ENCODE data around the gene LHX6. TPM values are rescaled to one million over a fixed set of nuclear protein-coding genes. Genes with fewer than 3 reads are reported as not detected.

Gene LHX6
- polyA plus RNA-seq, 4 donors: 3.8 to 5.0 (median 3.9) TPM

DNA sequence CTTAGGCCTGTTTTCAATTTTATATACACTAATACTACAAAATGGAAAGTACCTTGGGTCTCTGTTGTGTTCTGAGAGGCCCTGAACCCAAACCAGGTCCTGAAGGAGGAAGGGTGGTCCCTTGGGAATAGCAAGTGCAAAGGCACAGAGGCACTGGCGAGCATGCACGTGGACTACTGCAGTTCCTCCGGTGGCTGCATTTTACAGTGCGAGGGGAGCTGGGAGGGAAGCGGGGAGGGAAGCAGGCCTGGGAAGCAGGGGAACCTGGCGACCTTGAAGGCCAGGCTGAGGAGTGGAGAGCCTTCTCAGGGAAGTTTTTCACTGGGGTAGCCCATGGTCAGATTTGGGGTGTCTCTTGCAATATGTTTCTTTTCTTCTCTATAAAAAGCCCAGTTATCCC is 35.1 kb downstream of the LHX6 start:
- no peak for DNase-seq (ENCODE audit: low read depth in 4 of 4, low spot score in 3 of 4)

DNA sequence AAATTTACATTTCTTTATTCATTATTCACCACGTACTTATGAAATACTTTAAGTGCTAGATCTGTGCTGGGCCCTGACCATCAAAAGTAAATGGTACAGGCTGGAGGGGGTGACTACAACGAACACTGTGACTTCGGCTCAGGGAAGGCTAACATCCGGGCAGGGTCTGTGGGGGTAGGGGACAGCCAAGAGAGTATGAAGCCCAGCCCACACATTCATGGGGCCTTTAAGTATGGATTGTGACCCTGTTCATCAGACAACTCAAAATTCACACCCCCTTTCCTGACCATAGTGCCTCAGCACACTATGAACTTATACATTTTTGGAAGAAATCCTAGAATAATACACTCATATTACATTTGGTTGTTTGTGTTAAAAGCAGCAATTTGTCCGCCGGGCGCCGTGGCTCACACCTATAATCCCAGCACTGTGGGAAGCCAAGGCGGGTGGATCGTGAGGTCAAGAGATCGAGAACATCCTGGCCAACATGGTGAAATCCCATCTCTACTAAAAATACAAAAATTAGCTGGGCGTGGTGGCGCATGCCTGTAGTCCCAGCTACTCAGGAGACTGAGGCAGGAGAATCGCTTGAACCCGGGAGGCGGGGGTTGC is 35.7 kb downstream of the LHX6 start:
- no peak for DNase-seq (ENCODE audit: low read depth in 4 of 4, low spot score in 3 of 4)

DNA sequence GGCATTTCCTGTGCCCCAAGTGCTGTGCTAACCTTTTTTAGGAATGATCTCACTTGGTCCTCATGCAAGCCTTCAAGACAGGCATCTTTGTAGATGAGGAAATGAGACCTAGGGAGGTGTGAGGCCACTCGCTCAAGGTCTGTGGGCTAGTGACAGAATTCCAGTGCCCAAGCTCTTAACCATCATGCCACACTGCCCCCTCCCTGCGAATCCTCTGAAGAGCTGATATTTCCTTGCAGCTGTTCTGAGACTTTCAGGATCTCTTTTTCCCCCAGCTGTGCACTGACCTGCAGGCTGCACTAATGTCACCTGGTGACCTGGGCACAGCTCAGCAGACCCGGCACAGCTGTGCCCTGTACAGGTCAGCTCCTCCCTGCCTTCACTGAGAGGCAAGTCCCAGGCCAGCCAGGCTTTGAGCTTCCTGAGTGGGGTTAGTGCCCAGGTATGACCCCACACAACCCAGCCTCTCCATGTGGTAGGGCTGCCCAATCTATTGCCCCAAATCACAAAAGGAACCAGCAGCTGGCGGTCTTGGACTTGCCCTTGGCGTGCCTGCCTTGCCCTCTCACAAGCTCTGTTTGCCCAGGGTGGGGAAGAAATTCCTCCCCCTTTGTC is 36.4 kb downstream of the LHX6 start:
- no peak for DNase-seq (ENCODE audit: low read depth in 4 of 4, low spot score in 3 of 4)

DNA sequence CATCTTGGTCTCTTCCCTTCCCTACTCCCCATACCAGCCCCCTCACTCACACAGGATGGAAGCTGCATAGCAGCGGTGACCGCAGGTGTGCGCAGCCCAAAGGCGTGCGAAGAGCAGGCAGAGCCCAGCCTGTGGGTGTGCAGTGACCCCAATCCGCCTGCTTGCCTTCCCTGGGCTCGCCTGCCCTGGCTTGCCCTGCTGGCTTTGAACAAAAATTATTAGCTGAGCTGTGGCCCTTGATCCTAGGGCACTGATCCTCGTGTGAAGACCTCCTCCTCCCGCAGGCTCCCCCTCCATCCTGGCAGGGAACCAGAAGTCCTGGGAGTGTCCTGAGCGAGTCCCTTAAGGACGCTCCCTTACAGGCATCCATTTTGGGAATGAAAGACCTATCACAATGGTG is 37.2 kb downstream of the LHX6 start:
- DNase-seq (ENCODE audit: low read depth in 4 of 4, low spot score in 3 of 4): no peak

DNA sequence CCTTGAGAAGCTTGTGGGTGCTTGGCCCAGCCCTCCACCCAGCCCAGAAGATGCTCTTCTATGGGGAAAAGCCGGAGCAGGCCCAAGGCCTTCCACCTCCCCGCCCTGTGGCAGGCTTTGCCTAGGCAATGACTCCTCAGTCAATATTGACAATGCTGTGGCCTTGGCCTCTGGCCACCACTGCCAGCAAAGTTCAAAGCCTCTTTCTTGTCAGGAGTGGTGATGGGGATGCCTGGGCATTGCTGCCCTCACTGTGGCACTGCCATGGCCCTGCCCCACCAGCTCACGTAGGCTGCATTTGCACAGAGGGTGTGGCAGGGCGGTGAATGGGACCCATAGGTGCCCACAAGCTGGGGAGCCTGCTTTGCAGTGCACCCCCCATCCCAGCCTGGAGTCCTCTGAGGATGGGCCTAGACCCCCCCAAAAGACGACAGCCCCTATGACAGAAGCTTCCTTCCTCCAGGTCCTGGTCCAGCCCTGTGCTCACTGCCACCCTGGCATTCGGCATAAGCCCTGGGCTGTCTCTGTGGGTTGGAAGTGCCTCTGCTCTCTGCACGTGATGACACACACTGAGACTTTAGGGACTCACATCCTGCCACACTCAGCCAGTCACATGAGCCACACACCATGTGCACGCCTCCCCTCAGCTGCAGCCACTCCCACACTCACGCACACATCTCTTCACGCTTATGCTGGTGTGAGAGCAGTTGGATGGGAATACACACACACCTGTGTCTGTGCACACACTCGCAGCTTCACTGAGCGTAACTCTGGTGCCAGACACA is 38.0 kb downstream of the LHX6 start:
- DNase-seq (ENCODE audit: low read depth in 4 of 4, low spot score in 3 of 4): no peak

DNA sequence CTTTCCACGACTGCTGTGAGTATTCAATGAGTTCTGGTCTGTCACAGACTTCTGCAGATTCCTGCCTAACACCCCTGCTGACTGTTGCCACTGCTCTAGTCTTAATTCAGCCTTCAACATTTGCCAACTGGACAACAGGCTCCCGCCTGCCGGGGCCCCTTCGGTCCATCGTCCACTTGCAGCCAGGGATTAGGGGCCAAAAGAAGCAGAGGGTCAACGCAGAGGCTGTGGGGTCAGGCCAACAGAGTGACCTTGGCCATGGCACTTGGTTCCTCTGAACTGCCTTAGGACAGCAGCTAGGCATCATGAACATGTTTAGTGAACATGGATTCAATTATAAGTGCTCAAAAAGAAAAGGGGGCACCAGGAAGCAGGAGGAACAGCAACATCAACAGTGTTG is 40.4 kb downstream of the LHX6 start:
- DNase-seq (ENCODE audit: low read depth in 4 of 4, low spot score in 3 of 4): no peak

DNA sequence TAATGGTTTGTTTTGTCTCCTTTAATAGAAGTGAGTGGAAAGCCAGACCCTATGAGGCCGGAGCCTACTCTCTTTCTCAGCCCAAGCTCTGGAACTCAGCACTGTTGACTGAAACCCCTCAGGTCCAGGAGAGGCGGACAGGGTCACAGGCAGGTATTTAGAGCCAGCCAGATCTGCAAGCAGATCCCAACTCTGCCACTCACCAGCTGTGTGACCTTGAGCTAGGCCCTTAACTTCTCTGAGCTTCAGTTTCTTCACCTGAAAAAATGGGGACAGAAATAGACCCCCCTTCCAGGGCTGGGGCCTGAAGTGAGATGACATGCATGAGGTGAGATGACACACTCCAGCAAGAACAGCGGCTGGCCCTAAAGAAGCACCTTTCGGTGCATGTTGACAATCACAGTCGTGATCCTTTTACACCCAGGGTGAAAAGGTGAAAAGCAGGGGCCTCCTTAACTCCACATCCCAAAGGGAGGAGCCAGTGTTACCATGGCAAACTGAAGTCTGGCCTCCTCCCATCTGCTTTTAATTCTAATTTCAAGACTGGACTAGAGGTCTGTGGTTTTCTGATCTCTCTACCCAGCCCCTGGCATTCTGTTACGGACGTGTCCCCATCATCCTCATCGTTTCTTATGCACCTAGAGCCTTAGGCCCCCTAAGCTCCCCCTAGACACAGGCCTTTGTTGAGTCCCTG is 41.8 kb downstream of the LHX6 start:
- DNase-seq (ENCODE audit: low read depth in 4 of 4, low spot score in 3 of 4): no peak

DNA sequence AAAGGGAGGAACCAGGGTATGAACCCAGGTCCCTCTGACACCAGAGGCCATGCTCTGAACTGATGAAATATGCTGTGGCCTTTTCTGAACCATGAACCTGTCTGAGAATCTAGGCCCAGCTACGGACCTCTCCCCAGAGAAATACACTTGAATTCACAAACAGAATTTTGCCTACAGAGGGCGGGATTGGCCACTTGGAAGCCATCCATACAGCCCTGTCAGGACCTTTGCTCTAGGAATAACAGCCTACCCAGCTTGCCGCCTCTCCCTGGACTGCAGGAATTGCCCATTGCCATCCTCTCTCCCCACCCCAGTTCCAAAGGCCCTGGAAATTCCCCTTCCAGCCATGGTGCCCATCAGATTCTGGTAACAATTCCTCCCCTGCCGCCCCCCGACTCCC is 42.5 kb downstream of the LHX6 start:
- DNase-seq (ENCODE audit: low read depth in 4 of 4, low spot score in 3 of 4): no peak

DNA sequence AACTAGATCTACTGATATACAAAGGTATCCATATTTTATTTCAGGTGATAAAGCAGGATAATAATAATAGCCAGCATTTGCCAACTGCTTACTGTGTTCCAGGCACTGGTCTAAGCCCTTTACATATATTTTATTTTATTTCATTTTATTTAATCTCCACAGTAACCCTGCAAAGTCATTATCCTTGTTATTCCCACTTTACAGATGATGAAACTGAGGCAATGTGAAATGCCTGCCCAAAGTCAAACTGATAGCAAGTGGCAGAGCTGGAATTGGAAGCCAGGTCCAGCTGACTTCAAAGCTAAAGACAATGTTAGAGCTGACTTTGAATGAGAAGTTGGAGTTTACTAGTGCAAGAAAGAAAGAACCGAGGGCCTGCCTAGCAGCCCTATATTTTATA is 44.2 kb downstream of the LHX6 start:
- DNase-seq (ENCODE audit: low read depth in 4 of 4, low spot score in 3 of 4): no peak

DNA sequence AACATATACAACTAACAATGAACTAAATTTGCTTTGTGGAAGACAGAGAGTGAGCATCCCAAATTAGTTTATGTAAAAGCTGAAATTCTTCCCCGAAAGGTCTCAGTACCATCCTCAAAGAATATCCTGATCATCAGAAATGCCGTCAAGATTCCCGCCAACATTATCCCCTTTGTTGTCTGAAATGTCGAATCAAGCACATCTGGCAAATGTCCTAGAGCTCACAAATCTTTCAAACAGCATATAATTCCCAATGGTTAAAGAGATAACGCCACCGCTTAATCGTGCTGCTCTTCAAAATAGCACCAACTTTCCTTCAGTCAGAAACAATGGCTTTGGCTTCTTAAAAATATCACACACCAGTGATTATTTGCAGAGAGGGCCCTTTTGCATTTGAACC is 45.3 kb downstream of the LHX6 start:
- no peak for DNase-seq (ENCODE audit: low read depth in 4 of 4, low spot score in 3 of 4)

DNA sequence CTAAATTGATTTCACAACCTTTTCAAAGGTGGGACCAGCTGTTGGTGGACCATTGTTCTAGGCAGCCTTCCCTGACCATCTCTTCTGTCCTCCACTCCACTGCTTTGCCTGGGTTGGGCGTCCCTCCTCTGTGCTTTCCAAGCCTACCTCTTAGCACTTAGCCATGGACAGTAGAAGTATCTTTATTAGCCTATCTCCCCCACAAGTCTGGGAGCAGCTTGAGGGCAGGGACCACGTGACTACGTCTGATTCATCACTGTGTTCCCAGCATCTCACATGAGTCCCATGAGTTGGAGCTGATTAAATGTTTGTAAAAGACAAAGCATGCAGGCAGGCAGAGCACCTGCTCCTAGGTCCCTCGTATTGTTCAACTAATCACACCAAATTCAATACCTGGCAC is 48.1 kb downstream of the LHX6 start:
- DNase-seq (ENCODE audit: low read depth in 4 of 4, low spot score in 3 of 4): no peak

DNA sequence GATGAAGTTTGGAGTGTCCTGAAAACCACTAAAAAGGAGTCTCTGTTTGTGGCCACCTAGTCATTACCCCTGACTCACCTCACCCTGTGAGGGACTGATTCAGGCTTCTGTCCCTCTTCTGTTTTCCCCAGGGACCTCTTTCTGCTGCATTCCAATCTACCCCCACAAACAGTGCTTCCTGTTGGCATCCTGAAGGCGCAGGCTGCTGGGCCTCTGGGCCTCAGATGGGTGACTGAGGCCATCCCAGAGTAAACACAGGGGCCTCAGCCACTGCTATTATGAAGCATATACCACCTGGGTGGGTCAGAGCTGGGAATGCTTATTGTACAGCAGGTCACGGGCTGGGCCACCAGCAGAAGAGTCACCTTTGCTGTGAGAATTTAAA is 49.1 kb downstream of the LHX6 start:
- DNase-seq (ENCODE audit: low read depth in 4 of 4, low spot score in 3 of 4): no peak

DNA sequence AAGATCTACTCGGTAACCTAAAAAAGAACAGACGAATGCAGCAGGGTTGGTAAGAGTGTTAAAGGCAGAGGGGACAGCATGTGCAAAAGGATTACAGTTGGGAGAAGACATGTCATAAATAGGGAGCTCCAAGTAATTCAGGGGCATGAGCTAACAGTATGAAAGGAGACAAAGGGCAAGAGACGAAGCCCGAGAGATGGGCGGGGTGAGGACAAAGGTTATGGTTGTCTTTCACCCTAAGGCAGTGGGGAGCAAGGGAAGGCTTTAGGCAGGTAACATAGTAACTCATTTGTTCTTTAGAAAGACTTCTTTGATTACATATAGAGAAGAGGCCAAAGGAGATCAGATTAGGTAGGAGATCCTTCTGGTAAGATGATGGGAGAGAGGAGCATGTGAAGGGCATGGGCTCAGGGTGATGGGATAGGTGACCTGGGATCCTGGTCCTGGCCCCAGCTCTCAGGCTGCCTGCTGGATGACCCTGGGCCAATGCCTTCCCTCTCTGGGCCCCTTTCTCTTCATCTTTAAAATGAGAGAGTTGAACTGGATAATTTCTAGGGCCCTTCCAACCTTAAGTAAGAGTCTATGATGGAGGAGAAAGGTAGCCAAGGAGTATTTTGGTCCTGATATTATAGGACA is 49.6 kb downstream of the LHX6 start:
- DNase-seq (ENCODE audit: low read depth in 4 of 4, low spot score in 3 of 4): no peak

DNA sequence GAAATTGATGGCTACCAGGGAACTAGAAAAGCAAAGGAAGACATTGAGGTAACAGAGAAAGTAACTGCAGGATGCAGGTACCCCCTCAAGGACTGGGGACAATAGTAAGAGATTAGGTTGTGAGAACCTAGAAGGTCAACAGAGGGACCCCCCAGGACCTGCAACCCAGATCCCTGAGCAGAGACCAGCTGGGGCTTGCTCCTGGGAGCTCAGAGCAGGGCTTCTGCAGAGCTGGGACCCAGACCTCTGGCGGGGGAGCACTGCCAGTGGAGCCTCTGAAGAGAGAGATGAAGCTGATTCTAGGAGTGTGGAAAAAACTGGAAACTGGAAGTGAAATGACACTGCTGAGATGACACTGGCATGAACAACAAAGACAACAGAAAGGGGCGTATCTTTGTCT is 51.8 kb downstream of the LHX6 start:
- DNase-seq (ENCODE audit: low read depth in 4 of 4, low spot score in 3 of 4): no peak

DNA sequence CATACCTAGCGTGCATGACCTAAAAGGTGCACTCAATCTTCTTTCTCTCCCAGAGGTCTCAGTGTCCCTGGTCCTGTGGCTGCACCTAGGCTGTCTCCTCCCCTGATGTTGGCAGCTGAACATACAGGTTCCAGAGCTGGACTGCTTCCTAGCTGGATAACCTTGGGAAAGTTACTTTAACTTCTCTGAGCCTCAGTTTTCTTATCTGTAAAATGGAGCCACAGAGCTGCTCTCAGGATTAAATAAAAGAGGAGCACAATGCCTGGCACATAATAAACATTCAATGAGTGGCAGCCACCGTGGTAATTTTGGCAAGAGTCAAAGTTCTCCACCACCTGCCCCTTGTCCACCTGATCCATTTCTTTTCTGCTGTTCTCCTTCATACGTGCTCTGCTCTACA is 55.1 kb downstream of the LHX6 start:
- DNase-seq (ENCODE audit: low read depth in 4 of 4, low spot score in 3 of 4): no peak

DNA sequence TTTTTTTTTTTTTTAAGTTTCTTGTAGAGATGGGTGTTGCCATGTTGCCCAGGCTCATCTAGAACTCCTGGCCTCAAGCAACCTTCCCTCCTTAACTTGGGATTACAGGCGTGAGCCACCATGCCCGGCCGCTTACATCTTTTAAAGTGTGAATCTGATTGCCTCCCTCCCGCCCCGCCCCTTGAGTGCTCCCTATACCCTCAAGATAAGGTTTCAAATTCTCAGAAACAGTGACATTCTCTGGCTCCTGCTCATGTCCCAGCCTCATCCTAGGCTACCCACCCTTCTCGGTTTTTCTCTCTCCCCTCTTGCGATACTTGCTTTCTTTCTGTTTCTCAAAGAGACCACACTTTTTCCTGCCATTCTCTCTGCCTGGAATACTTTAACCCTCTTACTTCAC is 56.6 kb downstream of the LHX6 start:
- no peak for DNase-seq (ENCODE audit: low read depth in 4 of 4, low spot score in 3 of 4)

DNA sequence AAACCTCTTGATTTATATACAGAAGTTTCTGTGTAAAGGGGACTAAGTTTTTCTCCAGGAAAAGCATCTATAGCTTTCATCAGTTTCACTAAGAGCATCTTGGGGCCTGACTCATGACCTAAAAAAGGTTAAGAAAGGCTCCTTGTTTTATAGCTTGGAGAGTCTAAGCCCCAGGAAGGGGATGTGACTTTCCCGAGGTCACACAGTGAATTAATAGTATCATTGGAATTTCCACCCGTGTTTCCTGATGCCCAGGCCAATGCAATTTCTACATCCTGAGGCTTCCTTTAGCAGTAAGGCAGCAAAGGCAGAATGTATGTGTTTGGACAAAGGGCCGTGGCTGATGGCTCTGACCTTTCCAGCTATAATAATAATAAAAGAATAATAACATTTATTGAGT is 60.4 kb downstream of the LHX6 start:
- DNase-seq (ENCODE audit: low read depth in 4 of 4, low spot score in 3 of 4): no peak

DNA sequence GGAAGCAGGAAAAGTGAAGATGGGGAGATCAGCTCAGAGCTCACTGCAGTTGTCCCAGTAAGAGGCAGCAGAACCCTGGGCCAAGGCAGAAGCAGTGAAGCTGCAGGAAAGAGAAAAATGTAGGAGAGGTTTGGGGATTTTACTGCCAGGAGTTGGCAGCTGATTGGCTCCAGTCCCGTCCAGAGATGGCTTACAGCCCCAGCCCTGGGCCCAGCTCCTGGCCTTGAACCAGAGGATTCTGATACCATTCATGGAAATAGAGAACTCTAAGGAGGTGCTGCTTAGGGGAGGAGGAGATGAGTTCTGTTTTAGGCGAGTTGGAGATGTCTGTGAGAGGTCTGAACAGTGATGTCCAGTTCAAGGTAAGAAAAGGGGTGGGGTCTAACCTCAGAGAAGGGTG is 64.5 kb downstream of the LHX6 start:
- no peak for DNase-seq (ENCODE audit: low read depth in 4 of 4, low spot score in 3 of 4)

DNA sequence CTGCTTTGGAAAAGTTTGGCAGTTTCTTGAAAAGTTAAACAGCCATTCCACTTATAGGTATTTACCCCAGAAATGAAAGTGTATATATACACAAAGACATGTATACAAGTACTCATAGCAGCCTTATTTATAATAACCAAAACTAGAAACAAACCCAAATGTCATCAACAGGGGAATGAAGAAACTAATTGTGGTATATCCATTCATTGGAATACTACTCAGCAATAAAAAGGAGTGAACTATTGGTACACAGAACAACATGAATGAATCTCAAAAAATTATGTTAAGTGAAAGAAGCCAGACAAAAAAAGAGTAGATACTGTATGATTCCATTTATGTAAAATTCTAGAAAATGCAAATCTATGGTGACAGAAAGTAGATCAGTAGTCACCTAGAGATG is 66.3 kb downstream of the LHX6 start:
- no peak for DNase-seq (ENCODE audit: low read depth in 4 of 4, low spot score in 3 of 4)

DNA sequence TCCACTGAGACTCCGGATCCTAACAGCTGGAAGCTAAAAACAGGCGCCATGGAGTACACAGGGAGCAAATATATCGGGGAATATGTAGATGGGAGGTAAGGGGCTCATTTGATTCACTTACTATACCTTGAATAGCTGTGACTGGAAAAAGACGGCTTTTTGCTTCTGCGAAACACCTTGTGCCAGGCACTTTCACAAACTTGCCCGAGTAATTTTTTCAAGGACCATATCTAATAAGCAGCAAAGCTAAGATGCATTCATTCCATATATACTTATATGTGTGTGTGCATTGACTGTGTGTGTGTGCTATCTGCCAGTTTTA is 68.9 kb downstream of the LHX6 start:
- DNase-seq (ENCODE audit: low read depth in 4 of 4, low spot score in 3 of 4): no peak
